GM20000 (cell line): ENCODE results near the gene NAGPA.
A peak's percentile ranks its signal among the peaks of the same experiment; 100 is the strongest.

Experiments
- DNase-seq: peaks from one replicate; pipeline ENCODE4 v3.0.0; 2012; ENCODE audit warnings: low spot score
- TF ChIP-seq, protein P1 (sequence below): IDR thresholded peaks from 2 replicates; pipeline ENCODE4 v1.5.1; 2012; ENCODE audit warnings: mild to moderate bottlenecking, control low read depth; ENCODE audit errors: extremely low read depth, missing control alignments

Gene NAGPA

DNA sequence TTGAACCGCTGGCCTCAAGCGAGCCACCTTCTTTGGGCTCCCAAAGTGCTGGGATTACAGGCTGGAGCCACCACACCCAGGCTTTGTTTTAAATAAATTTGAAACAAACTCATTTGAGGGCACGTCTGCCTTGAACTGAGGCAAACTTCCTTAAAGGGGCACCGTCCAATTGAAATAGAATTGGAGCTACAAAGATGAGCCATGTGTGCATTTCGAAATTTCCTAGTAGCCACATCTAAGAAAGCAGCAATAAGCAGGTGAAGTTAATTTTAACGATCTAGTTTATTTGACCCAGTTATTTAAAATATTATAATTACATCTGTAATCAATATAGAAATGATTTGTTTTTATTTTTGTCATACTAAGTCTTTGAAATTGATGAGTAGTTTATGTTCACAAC lies 32.8 kb upstream of the NAGPA start:
- DNase-seq, result no peak
- TF ChIP-seq, protein P1, sequence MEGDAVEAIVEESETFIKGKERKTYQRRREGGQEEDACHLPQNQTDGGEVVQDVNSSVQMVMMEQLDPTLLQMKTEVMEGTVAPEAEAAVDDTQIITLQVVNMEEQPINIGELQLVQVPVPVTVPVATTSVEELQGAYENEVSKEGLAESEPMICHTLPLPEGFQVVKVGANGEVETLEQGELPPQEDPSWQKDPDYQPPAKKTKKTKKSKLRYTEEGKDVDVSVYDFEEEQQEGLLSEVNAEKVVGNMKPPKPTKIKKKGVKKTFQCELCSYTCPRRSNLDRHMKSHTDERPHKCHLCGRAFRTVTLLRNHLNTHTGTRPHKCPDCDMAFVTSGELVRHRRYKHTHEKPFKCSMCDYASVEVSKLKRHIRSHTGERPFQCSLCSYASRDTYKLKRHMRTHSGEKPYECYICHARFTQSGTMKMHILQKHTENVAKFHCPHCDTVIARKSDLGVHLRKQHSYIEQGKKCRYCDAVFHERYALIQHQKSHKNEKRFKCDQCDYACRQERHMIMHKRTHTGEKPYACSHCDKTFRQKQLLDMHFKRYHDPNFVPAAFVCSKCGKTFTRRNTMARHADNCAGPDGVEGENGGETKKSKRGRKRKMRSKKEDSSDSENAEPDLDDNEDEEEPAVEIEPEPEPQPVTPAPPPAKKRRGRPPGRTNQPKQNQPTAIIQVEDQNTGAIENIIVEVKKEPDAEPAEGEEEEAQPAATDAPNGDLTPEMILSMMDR, result no peak

DNA sequence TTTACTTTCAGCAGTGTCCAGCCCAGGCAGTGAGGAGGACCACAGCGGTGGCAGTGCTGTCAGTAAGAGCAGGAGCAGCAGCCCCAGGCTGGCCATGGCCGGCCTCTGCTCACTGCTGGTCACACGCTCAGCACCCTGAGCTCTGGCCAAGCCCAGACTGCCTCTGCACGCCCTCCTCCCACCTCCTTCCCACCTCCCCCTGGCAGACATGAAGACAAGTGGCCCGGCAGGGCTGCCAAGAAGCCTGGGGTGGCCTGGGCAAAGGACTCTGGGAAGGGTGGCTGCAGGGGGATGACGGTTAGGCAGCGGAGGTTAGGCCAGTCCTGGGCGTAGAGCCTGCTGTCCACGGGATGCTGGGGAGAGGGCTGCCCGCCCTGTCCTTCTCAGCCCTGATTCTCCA lies 32.1 kb upstream of the NAGPA start, which contains the start of gene C16orf89:
C16orf89 (minus strand) TSS at position 144 of the 400 bp plus-strand sequence; CDS start at position 96, 48 bp downstream.
- no peak for DNase-seq
- TF ChIP-seq, protein P1, result no peak

DNA sequence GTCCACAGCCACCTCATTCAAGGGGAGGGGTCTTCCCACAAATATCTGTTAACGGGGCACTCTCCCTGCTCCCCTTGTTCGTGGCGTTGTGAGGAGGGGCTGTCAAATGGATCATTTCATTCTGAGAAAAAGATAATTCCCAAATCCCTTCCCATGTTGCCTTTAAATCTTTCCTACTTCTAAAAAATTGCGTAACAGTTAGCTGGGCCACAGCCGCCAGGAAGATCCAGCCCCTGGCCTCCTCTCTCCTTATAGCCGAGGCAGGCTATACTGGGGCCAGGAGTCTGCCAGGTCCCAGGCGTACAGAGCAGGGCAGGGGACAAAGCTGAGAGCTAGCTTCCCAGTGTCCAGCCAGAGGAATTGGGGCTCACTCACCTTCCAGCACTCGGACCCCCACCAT lies 31.6 kb upstream of the NAGPA start:
- TF ChIP-seq, protein P1, result no peak
- DNase-seq, result no peak

DNA sequence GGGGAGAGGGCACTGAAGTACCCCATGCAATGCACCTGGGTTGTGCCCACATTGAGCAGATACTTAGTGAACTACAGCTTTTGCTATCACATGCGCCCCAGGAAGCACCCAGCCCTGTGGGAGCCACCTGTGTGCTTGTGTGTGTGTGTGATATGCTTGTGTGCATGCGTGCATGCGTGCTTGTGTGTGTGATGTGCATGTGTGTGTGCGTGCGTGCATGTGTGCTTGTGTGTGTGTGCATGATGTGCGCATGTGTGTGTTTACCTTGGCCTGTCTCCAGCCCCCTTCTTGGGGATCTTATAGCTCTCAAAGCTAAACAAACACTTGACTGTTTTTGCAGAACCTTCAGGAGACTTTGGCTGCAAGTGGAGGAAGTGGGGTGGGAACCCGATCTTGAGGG lies 31.2 kb upstream of the NAGPA start:
- TF ChIP-seq, protein P1, result no peak
- DNase-seq, result no peak

DNA sequence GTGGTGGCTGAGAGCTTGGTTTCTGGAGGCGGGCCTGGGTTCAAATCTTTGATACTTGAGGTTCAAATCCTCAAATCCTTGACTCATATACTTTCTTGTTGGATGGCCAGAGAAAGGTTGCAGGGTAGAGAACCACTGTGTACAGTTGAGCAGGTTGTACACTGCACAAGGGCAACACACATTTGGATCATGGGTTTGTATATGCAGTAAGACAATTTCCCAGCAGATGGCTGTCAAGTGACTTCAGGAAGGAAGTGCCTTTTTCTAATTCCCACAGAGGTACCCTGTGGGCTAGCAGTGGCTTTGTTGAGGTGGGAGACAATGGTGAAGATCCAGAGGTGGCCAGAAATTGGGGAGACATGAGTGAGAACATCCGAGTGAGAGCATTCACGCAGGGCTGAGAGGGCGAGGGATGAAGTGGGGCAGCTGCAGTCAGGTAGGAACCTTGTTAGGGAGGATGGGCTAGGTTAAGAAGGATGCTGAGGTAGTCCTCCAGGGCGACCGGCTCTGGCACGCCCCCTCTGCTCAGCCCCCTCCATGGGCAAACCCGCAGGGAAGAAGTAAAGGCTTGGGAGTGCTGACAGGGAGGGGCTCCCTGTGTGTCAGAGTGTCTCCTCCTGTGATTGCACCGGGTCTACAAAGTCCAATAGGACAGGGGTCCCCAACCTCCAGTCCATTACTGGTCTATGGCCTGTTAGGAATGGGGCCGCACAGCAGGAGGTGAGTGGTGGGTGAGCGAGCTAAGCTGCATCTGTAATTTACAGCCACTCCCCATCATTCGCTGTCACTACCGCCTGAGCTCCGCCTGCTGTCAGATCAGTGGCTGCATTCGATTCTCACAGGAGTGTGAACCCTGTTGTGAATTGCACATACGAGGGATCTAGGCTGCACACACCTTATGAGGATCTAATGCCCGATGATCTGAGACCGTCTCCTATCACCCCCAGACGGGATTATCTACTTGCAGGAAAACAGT lies 29.3 kb upstream of the NAGPA start:
- peak; percentile 4 for DNase-seq
- TF ChIP-seq, protein P1, result no peak

DNA sequence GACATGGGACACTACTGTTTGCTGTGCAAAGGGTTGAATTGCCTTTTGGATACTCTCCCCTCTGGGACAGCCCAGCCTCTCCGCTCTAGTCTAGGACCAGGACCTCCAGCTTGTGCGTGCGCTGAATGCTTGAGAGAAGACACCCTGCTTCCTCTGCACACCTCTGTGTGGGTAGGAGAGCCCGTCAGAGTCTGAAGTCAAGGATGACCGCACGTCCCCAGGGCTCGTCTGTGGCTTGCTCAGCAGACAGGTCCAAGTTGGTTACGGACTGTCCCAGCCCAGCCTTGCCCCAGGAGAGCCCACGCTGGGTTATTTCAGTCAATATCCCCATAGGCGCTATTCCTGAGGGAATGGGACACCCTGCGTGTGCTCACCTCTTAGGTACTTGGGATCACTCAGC lies 28.3 kb upstream of the NAGPA start:
- DNase-seq, result peak; percentile 45

More for the DNA sequence above, 28.3 kb upstream of the NAGPA start:
- TF ChIP-seq, protein P1, result no peak
